OCI-M2 (cell line): ENCODE results near the gene DGKE.

ENCODE experiments used
- DNase-seq: peaks from one replicate; lab custom pipeline; 2025; ENCODE audit not compliant: unreplicated experiment; lab: John Stamatoyannopoulos, UW

Gene DGKE

DNA sequence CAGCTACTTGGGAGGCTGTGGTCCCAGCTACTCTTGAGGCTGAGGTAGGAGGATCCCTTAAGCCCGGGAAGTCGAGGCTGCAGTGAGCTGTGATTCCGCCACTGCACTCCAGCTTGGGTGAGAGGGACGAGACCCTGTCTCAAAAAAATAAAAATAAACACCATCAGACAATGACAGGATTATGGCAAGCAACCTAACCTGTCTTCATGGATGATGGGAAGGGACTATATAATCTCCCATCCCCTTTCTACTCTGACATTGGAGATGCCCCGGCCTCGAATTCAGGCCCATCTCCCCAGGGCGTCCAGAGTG lies 79.0 kb downstream of the DGKE start:
- no peak for DNase-seq

GRCh38 chr17:56913353-56913866 lies 79.5 kb downstream of the DGKE start:
- DNase-seq: no peak

- no peak for DNase-seq
Measured at GRCh38 chr17:56913867-56914580, 80.1 kb downstream of the DGKE start, which contains the start of gene TRIM25. TRIM25 (minus strand) TSS chr17:56914049; CDS start chr17:56913988, 61 bp downstream.

DNA sequence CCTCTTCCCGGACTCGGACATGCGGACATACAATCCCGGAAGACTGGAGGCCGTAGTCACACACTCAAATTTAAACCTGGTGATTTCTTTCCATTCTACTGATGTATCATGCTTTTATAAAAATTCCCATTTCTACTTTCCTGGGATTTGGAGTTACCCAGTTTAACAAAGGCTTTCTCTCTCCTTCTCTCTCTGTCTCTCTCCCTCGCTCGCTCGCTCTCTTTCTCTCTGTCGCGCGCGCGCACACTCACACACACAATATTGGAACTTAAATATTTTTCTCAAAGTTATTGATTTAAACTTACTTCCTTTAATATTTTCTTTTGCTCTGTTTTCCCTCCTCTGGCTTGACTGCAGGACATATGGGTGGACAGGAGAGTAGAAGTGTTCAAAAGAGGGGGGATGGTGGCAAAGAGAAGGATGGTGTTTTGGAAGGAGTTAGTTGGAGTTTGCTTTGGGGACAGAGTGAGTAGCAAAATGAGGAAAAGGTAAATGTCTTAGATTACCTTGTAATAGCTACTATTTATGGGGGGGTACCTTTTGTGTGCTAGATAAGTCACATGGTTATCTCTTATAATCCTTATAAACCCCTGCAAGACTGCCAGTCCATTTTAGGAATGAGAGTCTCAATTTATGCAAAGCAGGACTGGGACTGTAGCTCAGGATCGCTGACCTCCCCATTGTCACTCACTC lies 80.8 kb downstream of the DGKE start:
- no peak for DNase-seq

GRCh38 chr17:56917559-56918296 lies 83.8 kb downstream of the DGKE start:
- DNase-seq: no peak

DNA sequence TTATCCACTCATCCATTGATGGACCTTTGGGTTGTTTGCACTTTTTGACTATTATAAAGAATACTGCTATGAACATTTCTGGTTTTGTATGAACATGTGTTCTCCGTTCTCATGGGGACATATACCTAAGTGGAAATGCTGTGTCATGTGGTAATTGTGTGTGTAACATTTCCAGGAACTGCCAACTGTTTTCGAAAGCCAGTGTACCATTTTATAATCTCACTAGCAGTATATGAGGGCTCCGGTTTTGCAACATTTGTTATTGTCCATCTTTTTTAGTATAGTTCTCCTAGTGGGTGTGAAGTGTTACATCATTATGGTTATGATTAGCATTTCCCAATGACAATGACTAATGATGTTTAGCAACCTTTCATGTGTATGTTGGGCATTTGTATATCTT lies 85.0 kb downstream of the DGKE start:
- no peak for DNase-seq
